ENCODE measurements around the gene SFT2D3.

SFT2D3 gene

DNA sequence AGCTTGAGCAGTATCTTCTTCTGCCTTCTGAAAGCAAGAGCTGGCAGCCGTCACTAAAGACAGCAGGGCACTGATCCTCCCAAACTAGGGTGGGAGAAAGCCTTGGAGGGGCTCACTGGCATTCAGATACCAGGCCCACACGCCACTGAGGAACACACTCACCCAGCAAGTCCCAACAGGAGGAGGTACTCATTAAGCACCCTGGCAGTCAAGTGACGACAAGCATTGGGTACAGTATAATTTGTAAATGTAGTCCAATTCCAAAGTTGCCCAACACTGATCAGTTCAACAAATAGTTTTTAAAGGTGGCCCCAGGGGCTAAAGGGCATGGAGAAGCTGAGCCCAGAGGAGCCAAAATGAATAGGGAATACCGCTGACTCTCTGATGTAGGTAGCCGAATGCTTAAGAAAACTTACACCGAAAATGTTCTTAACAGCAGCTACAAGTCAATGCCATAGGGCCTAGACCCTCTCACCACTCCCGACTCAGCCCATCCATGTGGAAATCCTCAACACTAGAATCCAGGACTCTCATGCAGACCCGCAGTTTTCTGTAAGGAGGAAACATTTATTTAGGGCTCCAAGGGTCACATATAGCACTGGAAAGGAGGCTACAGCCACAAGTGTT lies 35.9 kb upstream of the SFT2D3 start:
- DNase-seq, result no peak

- DNase-seq, result no peak
These were observed 32.2 kb upstream of the SFT2D3 start for GRCh38 chr2:127669056-127669455.

- no peak for DNase-seq
These were observed 31.0 kb upstream of the SFT2D3 start for GRCh38 chr2:127670055-127670956.

DNA sequence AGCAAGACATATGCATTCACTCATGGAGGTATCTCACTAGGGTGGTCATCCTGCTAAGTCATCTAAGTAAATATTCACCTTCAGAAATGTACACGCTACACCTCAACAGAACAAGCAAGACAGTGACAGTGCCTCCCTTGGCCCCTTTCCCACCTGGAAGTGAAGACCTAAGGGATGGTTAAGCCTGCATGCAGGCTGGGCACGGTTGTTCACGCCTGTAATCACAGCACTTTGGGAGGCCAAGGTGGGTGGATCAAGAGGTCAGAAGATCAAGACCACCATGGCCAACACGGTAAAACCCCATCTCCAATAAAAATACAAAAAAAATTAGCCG lies 30.4 kb upstream of the SFT2D3 start:
- no peak for DNase-seq

DNA sequence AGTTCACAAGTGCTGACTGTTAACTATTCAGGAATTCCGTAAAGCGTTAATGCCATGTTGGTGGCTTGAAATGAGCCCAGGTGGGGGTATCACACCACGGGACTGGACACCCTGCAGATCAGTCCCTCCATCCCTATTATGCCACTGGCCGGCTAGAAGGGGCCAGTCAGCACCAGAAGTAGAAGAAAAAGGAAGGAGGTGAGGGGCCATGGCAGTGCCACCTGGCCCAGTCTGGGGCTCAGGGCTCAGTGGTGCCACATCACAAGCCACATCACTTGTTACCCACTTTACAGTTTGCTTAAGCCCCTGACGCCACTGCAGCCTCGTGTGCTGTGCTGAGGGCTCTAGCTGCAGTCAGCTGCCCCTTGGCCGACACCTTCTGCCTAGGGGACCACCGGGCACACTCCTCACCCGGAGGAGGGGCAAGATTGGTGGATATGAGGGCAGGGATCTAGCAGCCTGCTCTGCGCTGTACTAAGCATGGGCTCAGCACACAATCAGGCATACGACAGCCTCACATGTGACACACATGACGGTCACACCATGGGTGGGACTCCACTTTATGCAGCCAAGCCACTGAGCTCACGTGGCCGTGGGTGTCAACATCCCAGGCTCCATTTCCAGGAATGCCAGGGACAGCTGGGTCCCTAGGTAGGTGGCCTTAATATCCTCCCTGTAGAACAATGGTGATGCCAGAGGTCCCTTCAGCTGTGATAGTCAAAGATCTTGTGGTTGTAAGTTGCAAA lies 29.6 kb upstream of the SFT2D3 start:
- no peak for DNase-seq

GRCh38 chr2:127672341-127673224 lies 28.7 kb upstream of the SFT2D3 start:
- DNase-seq, result no peak

GRCh38 chr2:127673291-127674069 lies 27.8 kb upstream of the SFT2D3 start:
- DNase-seq, result no peak

- DNase-seq, result no peak
These were observed 26.8 kb upstream of the SFT2D3 start for GRCh38 chr2:127674241-127675209.

DNA sequence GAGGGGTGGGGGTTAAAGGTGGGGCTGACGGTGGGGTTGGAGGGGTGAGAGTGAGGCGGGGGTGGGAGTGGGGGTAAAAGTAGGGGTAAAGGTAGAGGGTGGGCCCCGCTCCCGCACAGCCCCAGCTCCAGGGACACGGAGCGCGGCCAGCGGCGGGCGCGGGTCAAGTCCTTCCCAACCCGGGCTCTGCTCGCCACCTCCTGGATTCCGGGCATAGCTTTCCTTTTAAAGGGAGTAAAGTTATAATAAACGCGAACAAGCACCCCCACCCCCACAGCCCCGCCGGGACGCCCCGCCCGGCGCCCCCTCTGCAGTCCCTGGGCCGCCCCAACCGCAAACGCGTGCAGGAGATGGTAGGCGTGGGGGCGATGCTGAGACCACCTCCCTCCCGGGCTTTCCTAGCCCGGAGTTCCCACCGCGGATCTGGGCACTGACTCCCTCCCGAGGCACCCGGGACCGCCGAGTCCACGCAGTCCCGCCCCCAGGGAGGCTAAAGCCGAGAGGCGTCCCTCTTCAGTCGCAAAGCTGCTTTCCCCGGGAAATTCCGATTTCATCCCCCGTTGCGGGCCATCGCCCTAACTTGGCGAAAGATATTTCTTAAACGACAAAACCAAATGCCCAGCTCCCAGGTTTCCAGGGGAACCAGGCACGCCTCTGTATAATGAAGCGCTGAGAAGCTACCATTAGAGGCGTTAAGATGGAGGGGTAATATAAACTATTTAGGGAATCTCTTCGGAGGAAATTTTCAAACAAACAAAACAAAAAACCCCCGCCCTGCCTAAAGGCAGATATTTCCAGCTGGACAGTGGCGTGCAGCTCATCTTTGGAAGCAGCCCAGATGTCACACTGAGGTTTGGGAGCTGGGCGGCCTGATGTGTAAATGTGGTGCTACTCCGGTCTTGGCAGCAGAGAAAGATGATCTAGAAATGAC lies 25.7 kb upstream of the SFT2D3 start, which contains the start of gene LIMS2:
TSS of gene LIMS2 (minus strand) at position 200 of the 931 bp plus-strand sequence. CDS start 506 bp downstream, outside the sequence.
- no peak for DNase-seq

DNA sequence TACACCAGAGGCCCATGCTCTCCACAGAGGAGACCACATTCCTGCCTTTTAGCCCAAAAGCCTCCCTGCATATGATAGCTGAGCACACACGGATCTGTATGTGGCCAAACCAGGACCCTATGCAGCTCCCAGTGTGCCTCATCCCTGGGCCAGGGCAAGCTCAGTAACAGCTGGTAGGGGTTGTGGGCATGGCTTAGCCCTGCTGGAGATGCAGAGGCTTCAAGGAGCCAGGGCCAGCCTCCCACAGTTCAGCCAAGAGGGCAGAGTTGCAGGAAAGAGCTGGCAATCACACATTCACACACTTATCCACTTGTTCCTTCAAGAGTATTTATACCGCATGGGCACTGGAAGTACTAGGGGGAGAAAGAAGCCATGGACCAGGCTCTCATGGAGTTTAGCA lies 24.4 kb upstream of the SFT2D3 start:
- DNase-seq, result no peak

DNA sequence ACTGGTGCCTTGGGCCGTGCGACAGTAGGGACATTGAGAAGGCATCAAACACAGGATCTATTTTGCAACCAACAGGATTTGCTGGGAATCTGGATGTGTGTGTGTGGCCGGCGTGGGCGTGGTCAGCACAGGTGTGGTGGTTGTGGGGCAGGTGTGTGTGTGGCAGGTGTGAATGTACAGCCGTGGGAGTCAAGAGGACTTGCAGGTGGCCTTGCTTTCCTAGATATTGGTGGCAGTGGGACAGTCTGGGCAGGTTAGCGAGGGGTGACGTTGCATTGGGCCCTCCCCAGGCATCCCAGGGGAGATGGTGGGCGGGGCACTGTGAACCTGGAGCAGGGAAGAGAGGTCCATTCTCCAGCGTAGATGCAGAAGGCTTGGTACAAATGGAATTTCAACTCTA lies 22.8 kb upstream of the SFT2D3 start:
- no peak for DNase-seq

DNA sequence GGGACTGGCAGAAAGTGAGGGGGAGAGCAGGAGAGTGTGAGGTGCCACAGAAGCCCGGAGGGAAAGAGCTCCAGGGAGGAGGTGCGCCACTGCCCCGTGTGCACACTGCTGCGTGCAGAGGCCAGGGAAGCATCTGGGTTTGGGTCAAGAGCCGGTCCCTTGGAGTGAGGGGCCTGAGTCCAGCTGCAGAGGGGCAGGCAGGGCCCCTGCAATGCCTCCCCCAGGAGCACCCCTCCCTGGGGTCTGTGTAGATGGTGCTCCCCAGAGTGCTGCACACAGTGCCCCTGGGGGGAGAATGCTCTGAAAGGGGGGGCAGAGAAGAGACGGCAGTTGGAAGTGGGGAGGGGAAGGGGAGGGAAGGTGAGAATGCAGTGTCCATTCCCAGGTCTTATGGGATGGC lies 22.3 kb upstream of the SFT2D3 start:
- DNase-seq, result no peak

DNA sequence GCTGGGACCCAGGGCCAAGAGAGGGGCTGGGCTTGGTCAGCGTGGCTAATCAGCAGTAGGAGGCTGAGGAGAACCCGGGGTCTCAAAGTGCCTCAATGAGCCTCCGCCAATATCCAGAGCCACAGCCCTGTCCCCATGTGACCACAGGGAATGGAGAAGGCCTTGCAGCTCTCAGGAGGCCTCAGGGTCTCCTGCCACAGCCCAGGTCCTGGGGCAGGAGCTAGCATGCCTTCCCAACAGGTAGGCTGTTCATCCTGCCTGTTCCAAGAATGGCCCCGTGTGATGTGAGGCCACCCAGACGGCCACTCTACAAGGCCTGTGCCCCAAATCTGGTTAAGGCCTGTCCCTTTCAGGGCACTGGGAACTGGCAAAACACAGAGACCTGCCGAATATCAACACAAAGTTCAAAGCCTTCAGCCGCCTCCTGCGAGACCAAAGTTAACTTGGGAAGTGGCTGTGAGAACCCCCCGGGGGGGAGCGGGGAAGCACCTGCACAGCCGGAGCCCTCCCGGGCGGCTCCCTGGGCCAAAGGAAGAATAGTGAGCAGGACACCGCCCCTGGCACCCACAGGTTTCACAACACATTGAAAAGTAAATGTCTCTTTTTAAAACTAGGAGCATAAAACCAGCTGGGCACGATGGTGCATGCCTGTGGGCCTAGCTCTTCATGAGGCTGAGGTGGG lies 21.5 kb upstream of the SFT2D3 start:
- DNase-seq, result no peak

DNA sequence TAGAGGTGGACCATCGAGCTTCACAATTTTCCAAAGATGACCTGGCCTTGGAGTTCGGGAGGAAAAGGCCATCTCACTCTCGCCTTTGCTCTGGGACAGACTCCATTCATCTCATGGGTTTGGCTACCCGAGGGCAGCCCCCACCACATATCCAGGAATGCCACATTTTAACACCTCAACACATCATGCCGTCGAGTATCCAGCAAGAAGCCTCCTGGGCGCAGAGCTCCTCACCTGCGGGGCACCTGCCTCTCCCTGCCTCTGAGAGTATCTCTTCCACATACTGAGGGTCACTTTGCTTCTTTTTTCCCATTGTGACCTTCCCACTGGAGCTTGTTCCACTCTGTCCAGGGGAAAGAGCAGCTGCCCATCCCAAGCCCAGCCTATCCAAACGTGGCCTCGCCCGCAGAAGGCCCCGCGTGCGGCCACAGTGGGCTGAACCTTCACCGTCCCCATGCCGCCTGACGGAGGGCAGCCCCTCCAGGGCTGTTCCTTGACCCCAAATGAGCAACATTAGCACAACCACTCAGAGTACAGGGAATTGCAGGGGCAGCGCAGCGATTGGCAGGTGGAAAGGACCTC lies 20.5 kb upstream of the SFT2D3 start:
- no peak for DNase-seq

DNA sequence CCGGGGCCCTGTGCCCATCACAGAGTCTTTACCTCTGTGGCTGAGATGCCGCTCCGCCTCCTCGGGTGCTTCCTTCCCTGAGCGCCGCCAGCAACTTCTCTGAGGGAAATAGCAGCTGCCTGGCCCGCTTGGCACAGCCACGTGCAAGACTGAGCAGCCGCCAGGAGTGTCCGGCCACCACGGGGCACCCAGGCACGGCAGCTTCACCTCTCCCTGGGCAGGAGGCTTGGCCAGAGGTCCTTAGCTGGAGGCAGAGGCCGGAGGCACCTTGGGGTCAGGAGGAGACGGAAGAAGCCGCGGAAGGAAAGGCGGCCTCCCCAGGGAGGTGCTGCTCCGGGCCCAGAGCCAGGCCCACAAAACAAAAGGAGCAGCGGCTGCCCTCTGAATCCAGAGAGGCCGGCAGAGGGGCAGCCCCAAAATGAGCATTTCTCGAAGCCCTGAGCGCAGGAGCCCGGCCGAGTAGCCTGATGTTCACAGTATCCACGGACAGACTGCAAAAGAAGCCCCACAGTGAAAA lies 20.0 kb upstream of the SFT2D3 start:
- DNase-seq, result no peak

- DNase-seq, result no peak
These were observed 19.1 kb upstream of the SFT2D3 start for GRCh38 chr2:127681976-127682857.

DNA sequence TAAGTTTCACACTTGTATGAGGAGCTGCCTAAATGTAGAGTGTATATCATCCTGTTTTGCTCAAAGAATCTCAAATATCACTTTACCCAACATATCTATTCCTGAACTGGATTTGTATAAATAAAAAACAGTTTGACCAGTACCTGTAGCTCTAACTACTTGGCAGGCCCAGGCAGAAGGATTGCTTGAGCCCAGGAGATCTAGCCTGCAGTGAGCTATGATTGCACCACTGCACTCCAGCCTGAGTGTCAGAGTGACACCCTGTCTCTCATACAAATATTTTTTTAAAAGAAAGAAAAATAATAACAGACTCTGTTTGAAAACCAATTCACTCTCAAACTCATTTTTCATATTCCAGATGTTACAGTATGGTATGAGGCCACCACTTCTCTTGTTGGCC lies 18.2 kb upstream of the SFT2D3 start:
- DNase-seq, result no peak

Measured in NCI-H2029 (cell line).